D721Med (cell line): Measurements from ENCODE around the gene RASL10A.
"Not testable (repeated sequence)": the region's sequence is repeated elsewhere in the genome, so short reads cannot be mapped to it uniquely, and the experiment has no call there.

Source experiments
- DNase-seq: peaks from one replicate; pipeline ENCODE4 v3.0.0; 2011; ENCODE audit warnings: low spot score; ENCODE audit not compliant: insufficient read length
- FAIRE-seq: peaks from 2 replicates; lab custom pipeline; 2011; peaks lifted over from hg19 to GRCh38; lab: Jason Lieb, UNC
- TF ChIP-seq, protein P1 (sequence below): IDR thresholded peaks from 2 replicates; pipeline ENCODE4 v1.5.1; 2012; ENCODE audit warnings: mild to moderate bottlenecking, control low read depth; ENCODE audit not compliant: insufficient read depth; ENCODE audit errors: missing control alignments

The RASL10A gene

DNA sequence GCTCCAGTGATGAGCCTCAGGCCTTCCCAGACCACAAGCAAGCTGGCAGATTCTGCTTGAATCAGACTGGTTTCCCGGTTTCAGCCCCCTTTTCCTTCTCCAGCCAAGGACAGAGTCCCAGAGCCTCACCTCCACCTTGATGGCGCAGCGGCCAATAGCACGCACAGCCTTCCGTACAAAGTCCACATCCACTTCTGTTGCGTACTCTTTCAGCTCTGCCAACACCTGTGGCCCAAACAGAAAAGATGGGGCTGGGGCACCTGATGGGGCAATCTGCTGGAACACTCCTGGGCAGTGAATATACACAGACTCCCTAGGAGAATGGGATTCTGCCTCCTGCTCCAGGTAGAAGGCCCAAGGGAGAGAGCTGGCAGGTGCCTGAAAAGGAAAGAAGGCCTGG, 35.5 kb upstream of the RASL10A start:
- no peak for FAIRE-seq
- no peak for DNase-seq
- TF ChIP-seq, protein P1, sequence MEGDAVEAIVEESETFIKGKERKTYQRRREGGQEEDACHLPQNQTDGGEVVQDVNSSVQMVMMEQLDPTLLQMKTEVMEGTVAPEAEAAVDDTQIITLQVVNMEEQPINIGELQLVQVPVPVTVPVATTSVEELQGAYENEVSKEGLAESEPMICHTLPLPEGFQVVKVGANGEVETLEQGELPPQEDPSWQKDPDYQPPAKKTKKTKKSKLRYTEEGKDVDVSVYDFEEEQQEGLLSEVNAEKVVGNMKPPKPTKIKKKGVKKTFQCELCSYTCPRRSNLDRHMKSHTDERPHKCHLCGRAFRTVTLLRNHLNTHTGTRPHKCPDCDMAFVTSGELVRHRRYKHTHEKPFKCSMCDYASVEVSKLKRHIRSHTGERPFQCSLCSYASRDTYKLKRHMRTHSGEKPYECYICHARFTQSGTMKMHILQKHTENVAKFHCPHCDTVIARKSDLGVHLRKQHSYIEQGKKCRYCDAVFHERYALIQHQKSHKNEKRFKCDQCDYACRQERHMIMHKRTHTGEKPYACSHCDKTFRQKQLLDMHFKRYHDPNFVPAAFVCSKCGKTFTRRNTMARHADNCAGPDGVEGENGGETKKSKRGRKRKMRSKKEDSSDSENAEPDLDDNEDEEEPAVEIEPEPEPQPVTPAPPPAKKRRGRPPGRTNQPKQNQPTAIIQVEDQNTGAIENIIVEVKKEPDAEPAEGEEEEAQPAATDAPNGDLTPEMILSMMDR: no peak

DNA sequence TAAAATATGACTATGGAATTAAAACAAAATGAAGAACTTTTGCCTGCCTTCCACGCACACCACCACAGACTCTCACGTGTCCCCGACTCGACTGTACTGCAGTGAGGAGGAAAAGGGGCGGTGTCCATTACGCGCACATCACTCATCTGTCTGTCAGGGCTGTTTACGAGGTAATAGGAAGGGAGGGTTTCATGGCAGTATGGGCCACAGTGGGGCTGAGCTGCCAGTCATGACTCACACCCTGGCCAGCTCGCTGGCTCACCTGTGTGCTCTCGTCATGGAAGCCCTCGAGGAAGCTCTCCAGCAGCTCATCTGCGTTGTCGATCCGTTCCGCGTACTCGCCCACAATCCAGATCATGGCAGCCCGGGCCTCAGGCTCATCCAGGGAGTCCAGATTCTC, 33.5 kb upstream of the RASL10A start:
- DNase-seq (no peak), FAIRE-seq (no peak)
- TF ChIP-seq, protein P1: no peak

DNA sequence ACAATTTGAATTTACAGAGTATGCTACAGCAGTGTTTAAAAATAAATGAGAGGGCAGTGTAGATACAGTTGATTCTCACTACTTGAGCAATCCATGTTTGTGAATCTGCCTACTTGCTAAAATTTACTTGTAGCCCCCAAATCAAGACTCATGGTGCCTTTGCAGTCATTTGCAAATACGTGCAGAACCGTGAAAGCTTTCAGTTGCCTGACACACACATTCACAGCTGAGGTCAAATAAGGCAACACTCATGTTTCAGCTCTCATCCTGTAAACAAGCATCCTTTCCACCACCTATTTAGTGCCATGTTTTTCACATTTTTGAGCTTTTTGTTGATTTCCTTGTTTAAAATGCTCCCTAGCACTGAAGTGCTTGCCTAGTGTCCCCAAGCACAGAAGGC, 32.5 kb upstream of the RASL10A start:
- no peak for DNase-seq
- FAIRE-seq: no peak
- TF ChIP-seq, protein P1: no peak

DNA sequence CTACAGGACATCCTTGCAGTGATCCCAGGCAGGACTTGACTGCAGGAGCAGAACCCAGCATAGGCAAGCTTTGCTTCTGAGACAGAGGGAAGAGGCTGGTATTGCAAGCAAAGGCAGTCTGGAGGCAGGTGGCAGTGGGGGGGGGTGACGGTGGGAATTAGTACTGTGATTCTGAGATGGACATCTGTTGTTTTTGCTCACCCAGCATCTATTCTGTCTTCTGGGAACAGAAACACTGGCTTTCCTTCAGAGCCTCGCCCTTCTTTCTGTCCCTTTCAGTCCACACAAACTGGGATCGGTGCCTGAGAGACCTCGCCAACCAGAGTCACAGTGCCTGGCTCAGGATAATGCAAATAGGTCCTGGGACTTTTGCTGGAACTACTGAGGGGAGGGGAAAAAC, 31.2 kb upstream of the RASL10A start:
- DNase-seq: peak; percentile 36
- TF ChIP-seq, protein P1: no peak
- no peak for FAIRE-seq

DNA sequence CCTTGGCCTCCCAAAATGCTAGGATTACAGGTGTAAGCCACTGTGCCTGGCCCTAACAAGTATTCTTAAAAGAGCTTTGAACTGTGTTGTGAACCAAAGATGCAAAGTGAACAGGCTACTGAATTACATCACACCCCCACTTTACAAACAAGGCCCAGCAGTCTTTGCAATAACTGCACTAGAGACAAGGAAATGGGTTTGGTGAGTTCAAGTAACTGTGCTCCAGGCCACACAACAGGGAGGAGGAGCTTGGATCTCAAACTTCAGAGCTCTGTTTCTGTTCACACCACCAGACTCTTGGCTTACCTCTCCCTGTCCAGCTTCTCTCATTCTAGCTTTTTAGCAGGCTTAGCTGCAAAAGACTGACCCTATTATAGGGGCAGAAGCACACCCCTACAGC, 30.4 kb upstream of the RASL10A start:
- TF ChIP-seq, protein P1: no peak
- FAIRE-seq (no peak), DNase-seq (no peak)

DNA sequence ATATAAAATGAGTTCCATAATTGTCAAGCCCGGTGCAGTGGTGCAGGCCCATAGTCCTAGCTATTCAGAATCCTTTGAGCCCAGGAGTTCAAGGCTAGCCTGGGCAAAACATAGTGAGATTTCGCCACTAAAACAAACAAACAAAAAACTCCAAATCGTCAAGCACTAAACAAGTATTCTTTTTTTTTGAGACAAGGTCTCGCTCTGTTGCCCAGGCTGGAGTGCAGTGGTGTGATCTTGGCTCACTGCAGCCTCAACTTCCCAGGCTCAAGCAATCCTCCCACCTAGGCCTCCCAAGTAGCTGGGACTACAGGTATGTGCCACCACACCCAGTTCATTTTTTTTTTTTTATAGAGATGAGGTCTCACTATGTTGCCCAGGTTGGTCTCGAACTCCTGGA, 29.4 kb upstream of the RASL10A start:
- not testable (repeated sequence) for DNase-seq, FAIRE-seq

DNA sequence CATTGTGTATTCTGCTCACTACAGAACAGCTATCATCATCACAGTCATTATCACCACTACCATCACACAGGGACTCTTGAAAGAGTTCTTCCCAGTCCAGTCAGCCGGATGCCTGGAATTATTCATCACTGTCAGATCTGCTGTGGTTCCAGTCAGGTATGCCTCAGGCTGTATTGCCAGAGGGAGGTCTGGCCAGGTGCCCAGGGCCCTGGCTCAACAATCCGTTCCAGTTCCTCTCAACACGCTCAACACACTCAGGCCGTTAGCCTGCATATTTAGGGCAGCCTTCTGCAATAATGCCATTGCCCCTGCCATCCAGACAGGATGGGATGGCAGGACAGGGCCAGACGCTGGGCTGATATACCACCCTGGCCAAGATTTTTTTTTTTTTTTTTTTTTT, 28.6 kb upstream of the RASL10A start:
- DNase-seq (no peak), FAIRE-seq (no peak)
- TF ChIP-seq, protein P1: no peak

DNA sequence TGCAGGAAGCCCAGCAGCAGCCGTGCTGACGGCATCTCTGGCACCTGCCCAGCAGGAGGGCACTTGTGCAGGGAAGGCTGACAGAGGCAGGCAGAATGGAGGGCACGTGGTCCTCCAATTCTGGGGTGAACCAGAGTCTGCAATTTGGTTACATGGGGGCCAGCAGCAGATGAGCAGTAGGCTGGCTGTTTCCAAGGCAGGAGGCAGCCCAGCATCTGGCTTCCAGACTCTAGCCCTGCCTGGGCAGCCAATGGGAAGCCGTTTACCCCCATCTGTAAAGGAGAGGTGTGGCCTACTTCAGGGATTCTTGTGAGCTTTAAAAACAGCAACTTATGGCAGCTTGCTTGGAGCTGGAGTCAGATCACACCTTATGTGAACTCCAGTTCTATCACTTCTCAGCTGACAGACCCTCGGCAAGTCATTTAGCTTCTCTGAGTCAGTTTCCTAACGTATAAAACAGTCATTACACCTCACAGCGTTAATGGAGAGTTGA, 27.9 kb upstream of the RASL10A start:
- peak; percentile 61 for DNase-seq
- TF ChIP-seq, protein P1: no peak
- no peak for FAIRE-seq
